Epidermal melanocyte (primary cell): ENCODE measurements around the gene AP1S1.
"Not testable (repeated sequence)": the region's sequence is repeated elsewhere in the genome, so short reads cannot be mapped to it uniquely, and the experiment has no call there.

Experiments used
- DNase-seq: peaks from one replicate; pipeline ENCODE4 v3.0.0; 2011; ENCODE audit warnings: low spot score; ENCODE audit not compliant: insufficient read length

AP1S1 gene

DNA sequence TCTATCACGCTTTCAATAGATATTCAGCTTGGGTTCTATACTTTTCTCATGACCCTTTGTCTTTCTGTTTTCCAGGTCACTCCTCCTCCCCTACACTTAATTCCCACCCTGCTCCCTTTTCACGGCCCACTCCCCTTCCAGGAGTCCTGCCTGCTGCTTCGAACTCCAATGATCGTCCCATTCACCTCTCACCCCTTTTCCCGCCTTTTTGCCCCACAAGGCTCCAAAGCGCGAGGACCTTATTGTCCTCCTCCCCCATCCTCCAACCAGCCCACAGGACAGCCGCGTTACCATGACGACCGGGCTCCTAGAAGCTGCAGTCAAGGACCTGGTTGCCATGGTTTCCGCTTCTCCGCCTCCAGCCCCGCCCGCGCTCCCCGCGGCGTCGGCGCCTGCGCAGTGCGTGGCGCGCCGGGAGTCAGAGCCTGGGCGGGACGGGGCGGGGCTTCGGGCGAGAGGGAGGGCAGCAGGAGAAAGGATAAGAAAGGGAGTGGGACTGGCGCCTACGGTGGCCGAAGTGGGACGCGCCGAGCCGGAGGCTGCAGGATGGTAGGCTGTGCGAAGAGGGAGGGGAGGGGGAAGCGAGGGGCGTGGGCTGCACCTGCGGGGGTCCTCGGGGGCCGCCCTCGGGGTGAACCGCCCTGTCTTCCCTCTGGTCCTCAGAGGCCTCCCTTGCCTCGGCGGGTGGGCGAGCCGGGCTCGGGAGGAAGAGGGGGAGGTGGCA lies at the start of gene AP1S1:
Gene AP1S1 (plus strand): TSS at position 508 of the 724 bp plus-strand sequence. CDS start 39 bp downstream, at position 547.
- peak; percentile 100 for DNase-seq

DNA sequence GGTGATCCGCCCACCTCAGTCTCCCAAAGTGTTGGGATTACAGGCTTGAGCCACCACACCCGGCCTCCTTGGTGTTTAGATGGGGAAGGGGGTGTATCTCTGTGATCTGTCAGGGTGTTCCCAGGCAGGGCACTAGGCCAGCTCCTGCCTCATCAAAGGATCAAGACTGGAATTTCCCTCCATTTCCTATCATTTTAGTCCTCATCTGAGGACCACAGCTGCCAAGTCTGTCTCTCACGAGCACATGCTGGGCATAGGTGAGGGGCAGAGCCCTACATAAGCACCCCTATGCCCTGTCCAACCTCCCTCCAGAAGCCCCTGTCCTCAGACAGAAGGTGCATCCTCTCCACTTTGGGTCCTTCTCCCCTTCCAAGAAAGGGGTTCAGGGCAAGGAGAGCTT lies 49.5 kb upstream of the AP1S1 start:
- DNase-seq, result no peak

DNA sequence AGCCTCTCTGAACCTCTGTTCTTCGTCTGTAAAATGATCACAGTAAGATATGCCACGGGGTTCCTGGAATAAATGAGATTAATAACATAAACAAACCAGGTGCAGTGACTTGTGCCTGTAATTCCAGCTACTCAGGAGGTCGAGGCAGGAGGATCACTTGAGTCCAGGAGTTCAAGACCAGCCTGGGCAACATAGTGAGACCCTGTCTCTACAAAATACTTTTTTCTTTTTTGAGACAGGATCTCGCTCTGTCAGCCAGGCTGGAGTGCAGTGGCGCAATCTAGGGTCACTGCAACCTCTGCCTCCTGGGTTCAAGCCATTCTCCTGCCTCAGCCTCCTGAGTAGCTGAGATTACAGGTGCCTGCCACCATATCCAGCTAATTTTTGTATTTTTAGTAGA lies 49.0 kb upstream of the AP1S1 start:
- DNase-seq, result not testable (repeated sequence)

DNA sequence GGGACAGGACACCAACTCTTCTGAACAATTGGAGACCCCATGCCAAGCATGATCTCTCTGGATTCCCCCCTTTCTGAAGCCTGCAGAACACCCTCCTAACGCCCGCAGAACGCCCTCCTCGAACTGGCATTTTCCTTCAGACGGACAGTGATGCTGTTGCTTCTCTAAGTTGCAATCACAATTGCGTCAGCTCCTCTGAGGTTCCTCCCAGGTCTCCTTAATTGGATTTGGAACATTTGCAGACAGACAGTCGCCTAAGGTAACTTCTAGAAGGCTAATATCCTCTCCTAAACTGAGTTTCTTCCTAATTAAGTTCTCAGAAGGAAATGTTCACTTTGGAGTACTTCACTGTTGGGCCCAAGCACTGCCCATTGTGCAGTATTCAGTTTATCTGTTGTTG lies 47.9 kb upstream of the AP1S1 start:
- DNase-seq, result no peak

DNA sequence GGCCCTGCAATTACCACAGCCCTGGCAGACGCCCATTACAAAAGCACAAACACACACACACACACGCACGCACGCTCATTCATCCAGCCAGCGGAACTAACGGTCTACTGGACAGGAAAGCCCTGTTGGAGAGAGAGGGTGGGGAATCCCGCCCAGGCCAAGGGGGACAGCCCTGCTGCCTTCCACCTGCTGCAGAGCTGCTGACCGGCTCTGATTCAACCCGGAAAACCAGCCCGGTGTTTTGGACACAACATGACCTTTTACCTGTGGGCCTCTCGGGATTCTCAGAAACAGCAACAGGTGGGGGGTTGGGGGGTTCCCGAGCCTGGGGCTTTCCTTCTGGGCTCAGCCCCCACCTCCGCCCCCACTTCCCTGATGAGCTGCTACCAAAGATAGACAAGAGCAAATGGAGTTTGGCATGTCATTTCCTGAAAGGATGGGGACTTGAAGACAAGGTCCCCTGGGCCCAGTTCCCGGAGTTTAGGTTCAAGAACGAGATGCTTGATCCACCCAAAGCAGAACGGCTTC lies 45.9 kb upstream of the AP1S1 start:
- no peak for DNase-seq

DNA sequence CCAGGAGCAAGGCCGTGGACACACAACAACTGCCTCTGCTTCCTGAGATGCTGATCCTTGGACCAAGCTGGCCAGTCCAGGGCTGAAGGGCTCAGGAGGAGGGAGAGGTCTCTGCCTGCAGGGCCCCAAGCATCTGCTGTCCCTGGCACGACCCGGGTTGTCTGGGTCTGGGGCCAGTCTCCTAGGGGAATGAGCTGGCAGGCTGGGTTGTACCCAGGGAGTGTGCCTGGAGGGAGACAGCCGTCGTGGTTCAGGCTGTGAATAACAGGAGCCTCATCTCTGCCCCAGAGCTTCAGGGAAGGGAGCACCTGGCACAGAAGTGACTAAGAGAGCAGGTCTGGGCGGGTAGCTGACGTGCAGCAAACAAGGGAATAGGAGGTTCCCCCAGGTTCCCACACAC lies 45.3 kb upstream of the AP1S1 start:
- DNase-seq, result no peak

DNA sequence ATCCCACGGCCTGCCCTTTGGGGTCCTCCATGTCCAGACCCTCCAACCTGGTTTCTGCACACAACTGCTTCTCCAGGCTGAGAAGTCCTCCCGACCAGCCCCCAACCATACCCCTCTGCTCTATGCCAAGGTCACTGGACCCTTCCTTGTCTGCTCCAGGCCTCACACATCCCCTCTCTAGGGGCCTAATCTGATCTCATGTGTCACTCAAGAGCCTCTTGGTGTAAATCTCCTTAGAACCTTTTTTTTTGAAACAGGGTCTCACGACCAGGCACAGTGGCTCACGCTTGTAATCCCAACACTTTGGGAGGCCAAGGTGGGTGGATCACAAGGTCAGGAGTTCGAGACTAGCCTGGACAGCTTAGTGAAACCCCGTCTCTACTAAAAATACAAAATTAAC lies 44.9 kb upstream of the AP1S1 start:
- no peak for DNase-seq

DNA sequence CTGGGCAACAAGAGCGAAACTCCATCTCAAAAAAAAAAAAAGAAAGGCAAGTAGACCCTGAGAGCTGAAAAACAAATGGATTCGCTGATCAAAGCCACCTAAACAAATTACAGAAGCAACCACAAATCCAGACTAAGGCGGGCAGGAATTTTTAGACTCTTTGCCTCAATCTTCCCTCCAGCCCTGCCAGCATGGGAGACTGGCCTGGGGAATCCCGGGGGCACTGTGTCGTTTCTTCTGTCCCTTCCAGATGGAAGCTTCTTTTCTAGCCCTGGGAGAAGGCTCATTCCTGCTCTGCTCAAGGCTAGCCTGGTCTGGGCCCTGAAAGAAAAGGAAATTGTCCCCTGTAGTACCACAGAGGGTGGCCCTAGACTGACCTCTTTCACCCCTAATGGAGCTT lies 43.0 kb upstream of the AP1S1 start:
- no peak for DNase-seq

DNA sequence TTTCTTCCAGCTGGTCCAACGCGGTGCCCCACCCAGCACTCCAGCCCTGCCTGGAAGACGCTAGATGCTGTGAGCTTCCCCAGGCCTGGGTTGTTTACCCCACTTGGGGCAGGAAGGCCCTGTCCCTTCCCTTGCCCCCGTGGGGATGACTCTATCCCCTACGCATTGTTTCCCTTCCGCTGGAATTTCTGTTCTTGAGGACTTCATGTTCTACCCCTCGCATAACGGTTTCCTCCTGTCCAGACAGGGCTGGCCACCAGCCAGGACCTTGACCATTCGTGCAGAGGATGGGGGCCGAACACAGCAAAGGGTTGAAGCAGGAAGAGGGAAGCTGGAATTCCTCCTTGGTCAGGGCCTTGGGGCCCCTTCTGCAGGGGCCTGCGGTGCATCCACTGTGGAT lies 42.0 kb upstream of the AP1S1 start:
- no peak for DNase-seq

DNA sequence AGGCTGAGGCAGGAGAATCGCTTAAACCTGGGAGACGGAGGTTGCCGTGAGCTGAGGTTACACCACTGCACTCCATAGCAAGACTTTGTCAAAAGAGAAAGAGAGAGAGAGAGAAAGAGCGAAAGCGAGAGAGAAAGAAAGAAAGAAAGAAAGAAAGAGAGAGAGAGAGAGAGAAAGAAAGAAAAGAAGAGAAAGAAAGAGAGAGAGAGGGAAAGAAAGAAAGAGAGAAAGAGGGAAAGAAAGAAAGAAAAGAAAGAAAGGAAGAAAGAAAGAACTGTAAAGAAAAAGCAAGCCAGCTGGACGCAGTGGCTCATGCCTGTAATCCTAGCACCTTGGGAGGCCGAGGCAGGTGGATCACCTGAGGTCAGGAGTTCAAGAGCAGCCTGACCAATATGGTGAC lies 41.1 kb upstream of the AP1S1 start:
- not testable (repeated sequence) for DNase-seq

DNA sequence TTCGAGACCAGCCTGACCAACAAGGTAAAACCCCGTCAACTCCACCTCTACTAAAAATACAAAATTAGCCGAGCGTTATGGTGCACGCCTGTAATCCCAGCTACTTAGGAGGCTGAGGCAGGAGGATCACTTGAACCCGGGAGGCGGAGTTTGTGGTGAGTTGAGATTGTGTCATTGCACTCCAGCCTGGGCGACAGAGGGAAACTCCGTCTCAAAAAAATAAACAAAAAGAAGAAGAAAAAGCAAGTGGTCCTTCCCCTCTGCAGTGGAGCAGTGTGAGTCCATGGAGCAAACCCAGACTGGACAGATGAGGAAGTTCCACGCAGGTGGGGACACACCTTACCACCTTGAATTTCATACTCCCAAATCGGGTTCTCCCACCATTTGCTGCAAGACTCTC lies 40.4 kb upstream of the AP1S1 start:
- no peak for DNase-seq

DNA sequence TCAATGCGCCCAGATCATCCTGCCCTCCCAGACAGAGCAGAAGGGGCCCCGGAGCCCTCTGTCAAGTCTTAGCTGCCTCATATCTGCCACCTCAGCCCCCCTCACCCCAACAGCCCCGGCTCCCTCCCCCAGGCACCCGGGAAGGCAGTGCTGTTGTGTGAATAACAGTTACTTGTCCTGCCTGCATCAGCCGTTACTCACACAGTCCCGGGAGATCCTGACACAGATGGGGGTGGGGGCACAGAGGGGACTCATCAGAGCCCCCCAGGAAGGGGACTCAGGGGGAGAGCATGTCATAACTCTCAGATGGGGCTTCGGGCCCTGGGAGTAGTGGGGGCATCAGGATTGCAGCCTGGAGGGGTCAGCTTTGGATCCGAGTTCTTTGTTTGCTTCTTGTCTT lies 39.8 kb upstream of the AP1S1 start:
- DNase-seq, result no peak

DNA sequence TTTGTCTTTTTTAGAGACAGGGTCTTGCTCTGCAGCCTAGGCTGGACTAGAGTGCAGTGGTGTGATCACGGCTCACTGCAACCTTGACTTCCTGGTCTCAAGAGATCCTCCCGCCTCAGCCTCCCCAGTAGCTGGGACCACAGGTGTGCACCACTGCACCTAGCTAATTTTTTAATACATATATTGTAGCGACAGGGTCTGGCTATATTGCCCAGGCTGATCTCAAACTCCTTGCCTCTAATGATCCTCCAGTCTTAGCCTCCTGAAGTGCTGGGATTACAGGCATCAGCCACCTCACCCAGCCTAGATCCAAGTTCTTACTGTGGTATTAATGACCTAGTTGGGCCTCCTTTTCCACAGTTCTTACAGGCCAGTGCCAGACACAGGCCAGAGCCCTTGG lies 39.1 kb upstream of the AP1S1 start:
- DNase-seq, result no peak

DNA sequence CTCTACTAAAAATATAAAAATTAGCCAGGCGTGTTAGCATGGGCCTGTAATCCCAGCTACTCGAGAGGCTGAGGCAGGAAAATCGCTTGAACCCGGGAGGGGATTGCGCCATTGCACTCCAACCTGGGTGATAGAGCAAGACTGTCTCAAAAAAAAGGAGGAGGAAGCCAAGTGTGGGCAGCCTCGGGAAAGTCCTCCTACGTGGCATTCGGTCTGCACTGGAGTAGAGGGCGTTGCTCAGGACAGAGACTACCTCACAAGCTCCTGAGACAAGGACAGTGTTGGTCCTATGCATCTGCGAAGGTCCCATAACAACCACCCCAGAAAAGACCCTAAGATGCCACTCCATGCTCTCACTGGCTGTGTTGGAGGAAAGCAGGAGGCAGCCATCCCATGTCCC lies 37.4 kb upstream of the AP1S1 start:
- DNase-seq, result no peak

DNA sequence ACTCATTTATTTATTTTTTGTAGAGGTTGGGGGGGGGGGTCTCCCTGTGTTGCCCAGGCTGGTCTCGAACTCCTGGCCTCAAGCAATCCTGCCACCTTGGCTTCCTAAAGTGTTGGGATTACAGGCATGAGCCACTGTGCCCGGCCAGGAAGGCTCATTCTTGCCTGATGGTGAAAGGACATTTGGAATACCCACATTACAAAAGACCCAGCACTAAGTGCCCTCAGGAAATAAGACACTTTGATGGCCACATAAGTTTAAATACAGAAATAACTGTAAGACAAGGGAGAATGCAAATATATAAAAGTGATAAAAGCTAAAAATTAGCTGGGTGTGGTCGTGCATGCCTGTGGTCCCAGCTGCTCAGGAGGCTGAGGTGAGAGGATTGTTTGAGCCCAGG lies 35.4 kb upstream of the AP1S1 start:
- no peak for DNase-seq

DNA sequence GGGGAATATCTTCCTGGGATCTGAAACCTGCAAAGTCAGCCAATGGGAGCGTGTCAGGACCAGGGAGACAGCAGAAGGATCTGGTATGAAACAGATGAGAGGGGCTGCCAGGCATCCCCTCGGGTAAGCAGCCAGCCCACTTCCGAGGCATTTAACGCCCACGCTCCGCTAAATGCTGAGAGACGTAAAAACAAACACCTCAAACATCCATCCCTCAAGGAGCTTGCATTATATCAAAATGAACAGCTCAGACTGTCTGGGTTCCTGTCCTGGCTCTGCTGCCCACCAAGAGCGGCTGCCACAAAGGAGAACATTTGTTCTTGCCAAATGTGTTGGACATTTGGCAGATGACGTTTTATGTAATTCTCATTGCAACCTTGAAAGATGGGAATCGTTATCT lies 34.4 kb upstream of the AP1S1 start:
- DNase-seq, result no peak

DNA sequence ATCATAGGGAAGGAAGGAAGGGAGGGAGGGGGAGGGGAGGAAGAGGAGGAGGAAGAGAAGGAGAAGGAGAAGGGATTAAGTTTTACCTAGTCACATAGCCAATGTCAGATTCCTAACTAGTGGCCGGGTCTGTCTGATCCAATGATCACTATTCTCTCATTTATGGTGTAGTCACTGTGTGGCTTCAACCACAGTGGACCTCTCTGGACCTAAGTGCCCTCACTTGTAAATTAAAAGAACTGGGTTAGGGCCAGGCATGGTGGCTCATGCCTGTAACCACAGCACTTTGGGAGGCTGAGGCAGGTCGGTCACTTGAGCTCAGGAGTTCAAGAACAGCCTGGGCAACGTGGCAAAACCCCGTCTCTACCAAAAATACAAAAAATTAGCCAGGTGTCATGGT lies 34.0 kb upstream of the AP1S1 start:
- DNase-seq, result no peak

DNA sequence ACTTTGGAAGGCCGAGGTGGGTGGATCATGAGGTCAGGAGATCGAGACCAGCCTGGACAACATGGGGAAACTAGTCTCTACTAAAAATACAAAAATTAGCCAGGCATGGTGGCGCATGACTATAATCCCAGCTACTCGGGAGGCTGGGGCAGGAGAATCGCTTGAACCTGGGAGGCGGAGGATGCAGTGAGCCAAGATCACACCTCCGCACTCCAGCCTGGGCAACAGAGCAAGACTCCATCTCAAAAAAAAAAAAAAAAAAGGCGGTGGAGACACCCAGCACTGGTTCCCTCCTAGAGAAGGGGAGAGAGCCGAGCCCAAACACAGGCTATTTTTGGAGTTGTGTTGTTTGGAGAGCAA lies 32.7 kb upstream of the AP1S1 start:
- not testable (repeated sequence) for DNase-seq

DNA sequence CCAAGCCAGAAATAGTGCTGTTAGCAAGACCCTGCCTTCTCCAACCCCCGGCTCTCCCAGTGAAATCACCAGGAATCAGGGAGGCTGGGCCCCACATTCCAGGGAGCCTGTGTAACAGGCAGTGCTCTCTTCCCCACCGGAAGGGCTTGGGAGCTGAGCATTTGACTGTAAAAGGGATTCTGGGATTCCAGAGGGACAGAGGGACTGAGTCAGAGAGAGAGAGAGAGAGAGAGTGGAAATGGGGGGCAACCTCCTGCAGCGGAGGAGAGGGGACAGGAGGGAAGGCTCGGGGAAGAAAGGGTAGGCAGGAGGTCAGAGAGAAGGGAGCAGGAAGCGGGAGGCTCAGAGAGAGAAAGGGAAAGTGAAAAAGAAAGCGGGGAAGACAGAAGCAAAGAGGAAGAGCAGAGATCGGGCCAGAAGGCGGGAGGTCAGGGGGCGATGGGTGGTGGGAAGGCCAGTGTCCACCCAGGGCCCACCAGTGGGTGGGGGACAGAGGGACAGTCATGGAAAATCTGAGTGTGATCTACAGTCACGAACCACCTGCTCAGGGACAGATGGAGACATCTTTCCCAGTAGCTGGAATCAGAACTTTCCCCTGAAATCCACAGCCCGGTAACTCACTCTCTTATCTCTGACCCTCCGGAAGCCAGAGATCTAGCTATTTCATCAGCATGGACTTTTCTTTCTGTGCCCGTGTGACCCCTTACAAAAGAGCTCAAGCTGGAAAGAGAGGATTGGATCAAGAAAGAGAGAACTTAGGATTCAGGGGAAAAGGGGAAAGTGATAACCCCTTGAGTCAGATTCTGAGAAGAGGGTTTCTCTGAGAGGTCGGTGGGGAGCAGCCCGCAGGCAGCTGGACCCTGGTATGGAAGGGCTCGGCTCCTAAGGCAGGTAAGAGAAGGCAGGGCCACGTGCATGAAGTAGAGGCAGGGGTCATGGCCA lies 32.0 kb upstream of the AP1S1 start:
- peak; percentile 57 for DNase-seq

DNA sequence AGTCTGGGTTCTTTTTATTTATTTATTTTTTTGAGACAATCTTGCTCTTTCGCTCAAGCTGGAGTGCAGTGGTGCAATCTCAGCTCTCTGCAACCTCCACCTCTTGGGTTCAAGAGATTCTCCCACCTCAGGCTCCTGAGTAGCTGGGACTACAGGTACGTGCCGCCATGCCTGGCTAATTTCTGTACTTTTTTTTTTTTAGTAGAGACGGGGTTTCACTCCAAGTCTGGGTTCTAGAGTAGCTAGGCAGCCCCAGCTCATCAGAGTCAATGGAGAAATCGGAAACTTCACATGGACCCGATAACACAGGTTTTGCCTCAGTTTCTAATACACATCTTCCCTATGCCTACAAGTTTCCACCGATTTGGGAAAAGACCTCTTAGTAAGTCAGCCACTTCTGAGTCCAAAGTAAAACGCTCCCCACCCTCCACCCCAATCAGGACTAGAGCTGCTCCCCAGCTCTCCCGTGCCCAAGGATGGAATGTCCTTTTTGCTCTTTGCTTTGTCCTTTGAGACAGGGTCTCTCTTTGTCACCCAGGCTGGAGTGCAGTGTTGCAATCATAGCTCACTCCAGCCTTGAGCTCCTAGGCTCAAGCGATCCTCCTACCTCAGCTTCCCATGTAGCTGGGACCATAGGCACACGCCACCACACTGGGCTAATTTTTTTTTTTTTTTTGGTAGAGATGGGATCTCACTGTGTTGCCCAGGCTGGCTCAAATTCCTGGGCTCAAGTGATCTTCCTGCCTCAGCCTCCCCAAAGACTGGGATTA lies 31.2 kb upstream of the AP1S1 start:
- no peak for DNase-seq

DNA sequence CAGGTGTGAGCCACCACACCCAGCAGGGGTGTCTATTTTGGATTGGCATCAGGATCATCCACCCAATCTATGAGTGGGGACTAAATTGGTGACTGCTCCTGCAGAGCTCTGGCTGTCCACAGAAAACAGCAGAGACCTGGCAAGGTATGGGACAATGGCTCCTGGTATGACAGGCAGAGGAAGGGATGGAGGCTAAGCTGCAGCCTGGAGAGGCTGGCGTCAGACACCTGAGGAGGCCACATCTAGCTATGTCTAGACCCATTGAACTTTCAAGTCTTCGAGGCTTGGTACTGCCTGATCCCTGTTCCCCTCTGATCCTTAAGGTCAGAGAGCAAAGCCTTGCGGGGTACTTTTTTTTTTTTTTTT lies 30.6 kb upstream of the AP1S1 start:
- DNase-seq, result no peak
